Measurements from ENCODE around the gene GOLGA8F.
"Not testable (repeated sequence)": the region's sequence is repeated elsewhere in the genome, so short reads cannot be mapped to it uniquely, and the experiment has no call there.

Gene GOLGA8F

GRCh38 chr15:28378364-28378763 lies at the start of gene GOLGA8F:
TSS of gene GOLGA8F (plus strand) at chr15:28378664. CDS start at chr15:28378762, 98 bp downstream.
- DNase-seq = not testable (repeated sequence)

GRCh38 chr15:28357984-28358383 lies 20.5 kb upstream of the GOLGA8F start, which contains the start of gene GOLGA6L24:
TSS of gene GOLGA6L24 (minus strand) at chr15:28358084. CDS start at chr15:28358023, 61 bp downstream.
- not testable (repeated sequence) for DNase-seq

GRCh38 chr15:28365502-28365901 lies 13.0 kb upstream of the GOLGA8F start:
- not testable (repeated sequence) for DNase-seq

GRCh38 chr15:28380053-28380452 lies 1.6 kb downstream of the GOLGA8F start:
- not testable (repeated sequence) for DNase-seq

- not testable (repeated sequence) for DNase-seq
Measured at GRCh38 chr15:28396022-28396421, 17.6 kb downstream of the GOLGA8F start.

- DNase-seq = not testable (repeated sequence)
Measured at GRCh38 chr15:28402774-28403435, 24.4 kb downstream of the GOLGA8F start.

GRCh38 chr15:28420470-28420869 lies 42.0 kb downstream of the GOLGA8F start:
- DNase-seq = not testable (repeated sequence)

GRCh38 chr15:28435594-28435993 lies 57.1 kb downstream of the GOLGA8F start:
- DNase-seq = not testable (repeated sequence)

All from activated CD8-positive, alpha-beta memory T cell treated with anti-CD3 and anti-CD28 coated beads, Interleukin-2, amount 50 U/mL, for 48 hours (primary cell).